B cell (primary cell): Measurements from ENCODE around the gene IMMP2L.

Source experiments
- EZH2 ChIP-seq: IDR thresholded peaks from 2 replicates; pipeline ENCODE4 v1.6.1; 2012; ENCODE audit warnings: borderline replicate concordance, low read depth, mild to moderate bottlenecking, moderate library complexity, low read length; ENCODE audit not compliant: insufficient read depth, poor library complexity, severe bottlenecking
- TF ChIP-seq, protein P1 (sequence below): fragments of 200-600 bp; IDR thresholded peaks from one replicate; pipeline ENCODE4 v1.8.0; 2022; ENCODE audit warnings: antibody characterized with exemption, mild to moderate bottlenecking

DNA sequence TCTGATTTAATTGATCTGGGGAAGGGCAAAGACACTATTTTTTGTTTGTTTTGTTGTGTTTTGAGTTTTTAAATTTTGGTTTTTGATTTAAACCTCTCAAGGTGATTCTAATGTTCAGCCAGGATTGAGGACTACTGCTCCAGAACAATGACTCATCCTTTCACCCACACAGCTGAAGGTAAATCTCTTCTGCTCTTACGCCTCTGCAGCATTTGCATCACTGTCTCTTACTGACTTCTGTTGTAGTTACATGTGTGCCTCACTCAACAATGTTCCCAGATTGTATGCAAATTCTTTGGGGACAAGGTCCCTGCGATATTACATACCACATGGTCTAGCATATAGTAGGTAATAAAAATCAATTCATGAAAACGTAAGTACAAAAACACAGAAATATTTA lies 938.9 kb downstream of the IMMP2L start:
- TF ChIP-seq, protein P1, sequence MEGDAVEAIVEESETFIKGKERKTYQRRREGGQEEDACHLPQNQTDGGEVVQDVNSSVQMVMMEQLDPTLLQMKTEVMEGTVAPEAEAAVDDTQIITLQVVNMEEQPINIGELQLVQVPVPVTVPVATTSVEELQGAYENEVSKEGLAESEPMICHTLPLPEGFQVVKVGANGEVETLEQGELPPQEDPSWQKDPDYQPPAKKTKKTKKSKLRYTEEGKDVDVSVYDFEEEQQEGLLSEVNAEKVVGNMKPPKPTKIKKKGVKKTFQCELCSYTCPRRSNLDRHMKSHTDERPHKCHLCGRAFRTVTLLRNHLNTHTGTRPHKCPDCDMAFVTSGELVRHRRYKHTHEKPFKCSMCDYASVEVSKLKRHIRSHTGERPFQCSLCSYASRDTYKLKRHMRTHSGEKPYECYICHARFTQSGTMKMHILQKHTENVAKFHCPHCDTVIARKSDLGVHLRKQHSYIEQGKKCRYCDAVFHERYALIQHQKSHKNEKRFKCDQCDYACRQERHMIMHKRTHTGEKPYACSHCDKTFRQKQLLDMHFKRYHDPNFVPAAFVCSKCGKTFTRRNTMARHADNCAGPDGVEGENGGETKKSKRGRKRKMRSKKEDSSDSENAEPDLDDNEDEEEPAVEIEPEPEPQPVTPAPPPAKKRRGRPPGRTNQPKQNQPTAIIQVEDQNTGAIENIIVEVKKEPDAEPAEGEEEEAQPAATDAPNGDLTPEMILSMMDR = no peak
- no peak for TF ChIP-seq EZH2
